COLO829 (cell line): ENCODE measurements around the gene ZBTB5.
"Not testable (repeated sequence)": the region's sequence is repeated elsewhere in the genome, so short reads cannot be mapped to it uniquely, and the experiment has no call there.

Source experiments
- DNase-seq: peaks from one replicate; pipeline ENCODE4 v3.0.0; 2012; ENCODE audit warnings: low spot score

Gene ZBTB5

DNA sequence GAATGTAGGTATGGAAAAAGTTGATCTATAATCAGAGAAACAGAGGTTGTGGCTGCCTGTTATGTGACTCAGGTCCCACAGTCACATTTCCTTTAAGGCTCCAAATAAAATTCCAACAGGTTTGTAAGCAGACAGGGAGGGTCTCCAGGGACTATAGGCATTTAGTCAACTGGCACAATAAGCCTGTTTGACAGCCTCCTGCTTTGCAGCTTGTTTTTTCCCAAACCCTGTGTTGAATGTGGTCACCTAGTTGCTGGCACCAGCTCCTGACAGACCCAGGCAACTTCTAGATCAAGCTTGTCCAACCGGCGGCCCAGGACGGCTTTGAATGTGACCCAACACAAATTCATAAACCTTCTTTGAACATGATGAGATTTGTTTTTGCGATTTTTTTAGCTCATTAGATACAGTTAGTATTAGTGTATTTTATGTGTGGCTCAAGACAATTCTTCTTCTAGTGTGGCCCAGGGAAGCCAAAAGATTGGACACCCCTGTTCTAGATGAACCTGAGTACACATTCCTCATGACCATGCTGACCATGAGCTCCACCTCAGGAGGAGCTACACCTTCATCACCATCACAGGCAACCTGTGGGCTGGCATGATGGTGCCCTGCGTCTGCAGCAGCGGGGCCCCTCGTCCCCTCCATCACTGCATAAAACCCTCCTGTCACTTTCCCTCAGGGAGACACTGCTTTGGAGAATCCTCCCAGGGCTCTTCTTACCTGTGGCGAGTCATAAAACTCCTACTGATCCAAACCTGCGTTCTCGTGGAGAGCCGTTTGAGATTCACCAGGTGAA, 58.4 kb downstream of the ZBTB5 start:
- DNase-seq = no peak

DNA sequence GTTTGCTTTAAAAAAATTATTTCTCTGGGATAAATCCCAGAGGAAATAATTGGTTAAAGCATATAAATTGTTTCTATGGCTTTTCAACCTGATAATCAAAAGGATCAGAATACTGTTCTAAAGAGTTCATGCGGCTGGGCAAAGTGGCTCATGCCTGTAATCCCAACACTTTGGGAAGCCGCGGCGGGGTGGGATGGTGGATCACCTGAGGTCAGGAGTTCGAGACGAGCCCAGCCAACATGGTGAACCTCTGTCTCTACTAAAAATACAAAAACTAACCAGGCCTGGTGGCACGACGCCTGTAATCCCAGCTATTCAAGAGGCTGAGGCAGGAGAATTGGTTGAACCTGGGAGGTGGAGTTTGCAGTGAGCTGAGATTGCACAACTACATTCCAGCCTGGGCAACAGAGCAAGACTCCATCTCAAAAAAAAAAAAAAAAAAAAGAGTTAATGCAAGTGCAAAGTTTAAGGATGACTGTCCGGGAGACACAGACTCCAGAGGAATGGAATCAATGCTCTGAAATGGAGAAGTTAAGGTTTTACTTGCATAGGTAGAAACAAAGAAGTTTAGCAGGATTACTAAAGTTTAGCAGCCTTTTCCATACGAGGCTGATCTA, 59.4 kb downstream of the ZBTB5 start:
- DNase-seq = no peak

DNA sequence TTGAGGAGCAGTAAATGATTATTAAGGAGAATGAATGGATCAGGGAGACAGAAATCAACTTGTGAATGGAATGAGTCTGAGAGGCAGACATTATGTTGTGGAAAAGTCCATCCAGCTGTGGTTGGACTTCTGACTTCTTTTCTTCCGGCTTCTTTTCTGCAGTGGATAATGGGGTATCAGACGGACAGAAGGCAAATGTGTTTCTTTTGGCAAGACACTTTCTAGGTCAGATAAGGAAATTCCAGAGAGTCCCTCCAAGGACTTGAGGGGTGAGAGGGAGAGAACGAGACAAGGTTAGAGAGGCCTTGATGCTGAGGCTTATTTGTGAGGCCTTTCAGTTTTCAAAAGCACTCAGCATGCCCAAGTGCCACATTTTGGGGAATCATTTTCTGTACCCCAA, 59.9 kb downstream of the ZBTB5 start:
- no peak for DNase-seq

DNA sequence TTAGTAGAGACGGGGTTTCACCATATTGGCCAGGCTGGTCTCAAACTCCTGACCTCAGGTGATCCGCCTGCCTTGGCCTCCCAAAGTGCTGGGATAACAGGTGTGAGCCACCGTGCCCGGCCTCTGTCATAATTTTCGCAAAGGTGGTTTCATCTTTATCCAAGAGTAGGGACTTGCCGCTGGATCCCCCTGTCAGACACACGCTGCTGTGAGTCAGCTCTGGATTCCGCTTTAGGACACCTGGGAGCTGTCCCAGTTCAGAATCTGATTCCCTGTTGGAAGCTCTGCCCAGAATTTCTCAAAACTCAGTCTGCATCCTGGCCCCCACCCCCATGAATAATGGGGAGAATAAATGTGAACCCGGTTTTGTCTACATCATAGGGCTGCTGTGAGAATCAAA, 60.7 kb downstream of the ZBTB5 start:
- DNase-seq = no peak

DNA sequence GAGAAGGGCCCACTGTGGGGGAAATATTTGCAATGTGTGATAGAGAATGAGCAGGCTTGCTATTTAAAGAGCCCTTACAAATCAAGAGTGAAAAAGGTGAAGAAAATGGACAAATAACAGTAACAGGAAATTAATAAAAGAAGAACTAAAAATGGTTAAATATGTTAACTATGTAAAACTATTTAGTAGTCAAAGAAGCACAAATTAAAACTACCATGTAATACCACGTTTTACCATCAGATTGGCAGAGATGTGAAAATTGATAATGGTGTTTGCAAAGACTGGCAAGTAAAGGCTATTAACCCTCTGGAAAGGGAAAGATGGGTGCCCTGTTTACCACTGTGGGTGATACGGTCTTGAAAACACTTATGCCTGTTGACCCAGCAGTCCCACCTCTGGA, 65.9 kb downstream of the ZBTB5 start:
- DNase-seq = no peak

DNA sequence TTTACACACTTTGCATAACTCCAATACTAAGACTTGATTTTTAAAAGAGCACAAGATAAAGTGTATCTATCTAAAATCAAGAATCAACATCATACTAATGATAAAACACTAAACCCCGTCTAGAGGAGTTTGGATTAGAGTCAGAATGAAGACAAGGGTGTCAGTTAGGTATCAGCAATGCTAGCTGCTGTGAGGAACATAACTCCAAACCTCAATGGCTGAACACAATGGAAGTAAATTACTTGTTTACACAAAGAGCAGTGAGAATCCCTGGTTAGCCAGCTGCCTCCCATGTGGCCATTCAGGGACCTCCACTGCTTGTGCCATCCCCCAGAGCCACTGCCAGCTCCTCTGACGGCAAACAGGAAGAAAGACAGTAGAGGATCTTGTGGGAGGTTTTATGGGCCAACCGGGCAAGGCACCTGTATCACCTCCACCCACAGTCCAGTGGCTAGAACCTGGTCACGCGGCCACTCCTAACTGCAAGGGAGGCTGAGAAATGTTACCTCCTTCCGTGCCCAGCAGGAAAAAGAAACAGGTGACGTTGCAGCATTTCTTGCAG, 66.7 kb downstream of the ZBTB5 start:
- no peak for DNase-seq

DNA sequence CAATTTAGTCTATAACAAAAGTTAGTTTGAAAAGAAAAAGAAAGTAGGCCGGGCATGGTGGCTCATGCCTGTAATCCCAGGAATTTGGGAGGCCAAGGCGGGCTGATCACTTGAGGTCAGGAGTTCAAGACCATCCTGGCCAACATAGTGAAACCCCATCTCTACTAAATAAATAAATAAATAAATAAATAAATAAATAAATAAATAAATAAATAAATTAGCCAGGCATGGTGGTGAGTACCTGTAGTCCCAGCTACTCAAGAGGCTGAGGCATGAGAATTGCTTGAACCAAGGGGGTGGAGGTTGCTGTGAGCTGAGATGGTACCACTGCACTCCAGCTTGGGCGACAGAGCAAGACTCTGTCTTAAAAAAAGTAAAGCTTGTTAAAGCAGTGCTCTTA, 67.3 kb downstream of the ZBTB5 start:
- not testable (repeated sequence) for DNase-seq

DNA sequence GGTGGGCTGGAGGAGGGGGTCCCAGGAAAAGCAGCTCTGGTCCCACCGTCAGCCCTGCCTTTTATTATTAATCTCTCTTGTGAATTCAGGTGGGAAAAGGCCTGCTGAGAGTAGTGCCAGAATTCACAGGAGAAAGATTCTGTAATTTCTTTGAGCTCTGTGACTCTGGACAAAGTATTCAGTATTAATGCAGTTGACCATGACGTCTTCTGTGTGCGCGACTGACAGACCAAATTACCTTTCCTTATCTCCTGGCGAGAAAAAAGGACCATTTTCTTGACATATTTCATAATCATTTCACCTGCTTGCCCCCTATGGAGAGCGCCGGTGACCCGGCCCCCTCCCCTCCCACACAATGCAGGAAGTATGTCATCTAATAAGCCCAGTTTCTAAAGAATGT, 69.6 kb downstream of the ZBTB5 start:
- DNase-seq = no peak

DNA sequence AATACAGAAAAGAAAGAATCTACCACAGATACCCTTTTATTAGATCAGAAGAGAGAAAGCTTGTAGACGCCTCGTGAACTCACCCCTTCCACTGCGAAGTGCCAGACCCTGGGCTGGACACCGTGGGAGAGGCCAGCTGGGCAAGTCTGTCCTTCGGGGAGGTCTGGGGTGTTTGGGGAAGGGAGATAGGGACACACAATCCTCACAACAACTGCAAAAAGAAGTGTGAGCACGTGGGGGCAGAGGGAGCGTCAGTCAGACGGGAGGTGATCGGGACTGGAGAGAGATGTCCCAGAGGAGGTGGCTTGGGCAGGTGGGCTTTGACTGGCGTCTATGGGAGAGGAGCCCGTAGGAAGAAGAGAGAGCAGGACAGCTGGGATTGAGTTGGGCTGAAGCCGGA, 70.0 kb downstream of the ZBTB5 start:
- no peak for DNase-seq

DNA sequence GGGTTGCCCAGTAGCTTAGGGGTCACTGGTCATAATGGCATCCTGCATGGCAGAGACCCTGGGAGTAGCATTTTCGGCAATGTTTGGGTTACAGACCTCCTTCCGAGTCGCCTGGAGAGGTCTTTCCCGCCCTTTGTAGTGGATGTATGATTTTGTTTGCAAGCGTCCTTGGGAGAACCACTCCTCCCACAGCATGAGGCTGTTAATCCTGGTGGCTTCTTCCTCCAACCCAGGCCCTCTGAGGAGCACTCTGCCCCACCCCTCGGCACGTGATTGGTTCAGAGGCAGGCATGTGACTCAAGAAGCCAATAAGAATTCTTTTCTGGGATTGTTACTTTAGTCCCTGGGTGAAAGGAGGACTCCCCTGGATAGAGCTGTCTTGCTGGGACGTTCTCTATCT, 73.0 kb downstream of the ZBTB5 start:
- no peak for DNase-seq

DNA sequence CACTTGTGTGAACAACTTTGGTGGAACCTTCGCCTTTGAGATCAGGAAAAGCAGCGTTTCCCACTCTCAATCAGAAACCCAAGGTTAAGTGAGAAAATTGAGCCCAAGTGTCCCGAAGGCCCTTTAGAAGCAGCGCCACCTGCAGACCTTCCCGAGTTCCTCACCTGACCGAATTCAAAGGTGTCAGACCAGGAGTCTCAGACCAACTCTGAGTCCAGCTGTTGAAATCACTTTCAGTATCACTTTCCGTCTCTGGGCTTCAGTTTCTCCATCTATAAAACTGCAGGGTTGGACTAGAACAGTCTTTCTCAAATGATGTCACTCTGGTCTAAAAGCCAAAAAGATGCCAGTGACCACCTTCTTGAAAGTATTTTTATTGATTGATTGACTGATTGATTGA, 74.5 kb downstream of the ZBTB5 start:
- no peak for DNase-seq
